HL-60/S4 (cell line): Measurements from ENCODE around the gene SLC8A1.

Experiments
- in situ Hi-C: fragments of 300-500 bp; cut with MboI; formaldehyde crosslinking; loops from 2 replicates; pipeline ENCODE4 v1.14.3; 2022; ENCODE audit warnings: low sequenced_read_pairs

SLC8A1 gene

DNA sequence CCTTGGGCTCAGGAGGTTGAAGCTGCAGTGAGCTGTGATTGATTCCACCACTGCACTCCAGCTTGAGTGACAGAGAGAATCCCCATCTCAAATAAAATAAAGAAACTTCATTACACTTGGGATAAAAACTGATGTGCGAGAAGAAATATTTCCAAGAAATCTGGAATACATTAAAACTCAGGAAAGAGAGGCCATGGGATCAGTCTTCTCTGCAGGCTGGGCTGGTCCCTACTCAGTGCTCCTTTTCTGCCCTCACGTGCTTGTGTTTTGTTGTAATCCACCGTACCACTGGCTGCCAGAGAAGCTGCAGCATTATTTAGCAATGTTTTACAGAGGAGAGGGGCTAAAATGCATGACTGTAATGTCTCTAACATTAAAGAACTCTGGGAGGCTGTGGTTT is 282.0 kb downstream of the SLC8A1 start:
- in situ Hi-C loops = no loop called here

- in situ Hi-C loops = no loop called here
Measured at GRCh38 chr2:40169430-40169829, 282.5 kb downstream of the SLC8A1 start.

DNA sequence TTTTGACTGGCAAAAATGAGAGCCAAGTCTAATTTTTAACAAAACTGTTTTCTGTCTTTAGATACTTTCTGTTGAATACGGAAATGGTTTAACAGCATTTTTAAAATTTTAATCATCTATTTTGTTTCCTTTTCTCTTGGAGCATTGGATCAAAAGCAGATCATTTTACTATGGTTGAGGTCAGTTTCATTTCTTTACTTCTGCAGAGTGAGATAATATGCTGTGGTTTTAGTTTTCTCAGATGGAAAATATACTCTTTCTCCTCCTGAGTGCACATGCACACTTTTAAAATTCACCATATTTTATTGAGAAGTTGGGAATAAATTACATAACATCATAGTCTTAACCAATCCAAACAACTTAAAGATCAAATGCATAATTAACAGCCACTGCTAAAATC is 283.3 kb downstream of the SLC8A1 start:
- in situ Hi-C loops = no loop called here

GRCh38 chr2:40168032-40168431 is 283.9 kb downstream of the SLC8A1 start:
- in situ Hi-C loops = no loop called here

DNA sequence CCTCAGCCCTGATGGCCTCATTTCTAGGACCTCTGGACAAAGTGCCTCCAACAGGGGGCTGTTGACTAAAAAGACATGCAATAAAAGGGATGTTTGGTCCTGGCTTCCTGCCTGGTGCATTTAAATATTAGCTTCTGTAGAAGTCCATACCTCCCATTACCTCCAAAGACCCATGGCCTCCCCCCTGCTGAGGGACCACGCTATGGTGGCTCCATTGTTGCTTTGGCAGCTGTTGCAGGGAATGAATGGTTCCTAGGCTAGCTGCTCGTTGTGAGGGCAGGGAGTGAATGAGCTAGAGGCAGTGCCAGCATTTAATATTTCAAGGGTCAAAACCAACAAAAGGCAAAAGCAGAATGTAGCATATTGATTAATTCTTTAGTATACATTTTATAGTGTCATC is 285.9 kb downstream of the SLC8A1 start:
- in situ Hi-C loops = no loop called here

DNA sequence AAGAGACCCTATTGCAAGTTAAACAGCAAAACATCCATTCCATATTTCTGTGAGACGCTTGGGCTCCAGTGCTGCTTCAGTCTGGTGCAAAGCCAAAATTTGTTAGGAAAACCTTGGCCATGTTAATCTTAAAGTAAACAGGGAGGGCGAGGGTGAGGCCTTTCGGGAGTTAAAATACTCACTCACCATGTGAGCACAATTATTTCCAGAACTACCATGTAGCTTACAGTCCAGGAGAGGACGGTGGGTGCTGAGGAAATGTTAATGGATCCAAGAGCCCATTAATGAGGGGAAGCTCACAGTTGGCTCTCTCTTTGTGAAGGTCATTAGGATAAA is 286.4 kb downstream of the SLC8A1 start:
- in situ Hi-C loops = no loop called here

GRCh38 chr2:40164736-40165508 is 287.0 kb downstream of the SLC8A1 start:
- in situ Hi-C loops = no loop called here

DNA sequence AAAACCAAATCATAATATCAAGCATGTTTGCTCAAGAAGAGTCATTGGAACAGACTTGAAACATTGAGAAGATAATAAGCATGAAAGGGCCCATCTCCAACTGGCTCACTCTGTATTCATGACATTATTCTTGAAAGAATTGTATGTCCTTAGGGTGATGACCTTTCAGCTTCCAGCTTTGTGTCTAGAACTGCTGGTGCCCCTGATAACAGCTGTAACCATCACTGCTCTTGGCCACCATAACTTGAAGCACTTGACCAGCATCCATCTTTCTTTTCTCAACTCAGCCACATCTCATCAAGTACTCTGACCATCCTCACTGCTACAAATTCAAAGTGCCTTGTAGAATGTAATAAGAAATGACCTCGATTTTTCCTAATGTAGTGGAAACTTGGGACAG is 289.9 kb downstream of the SLC8A1 start:
- in situ Hi-C loops = no loop called here

- in situ Hi-C loops = no loop called here
Measured at GRCh38 chr2:40160751-40161218, 291.1 kb downstream of the SLC8A1 start.

- in situ Hi-C loops = no loop called here
Measured at GRCh38 chr2:40159333-40159732, 292.6 kb downstream of the SLC8A1 start.

- in situ Hi-C loops = no loop called here
Measured at GRCh38 chr2:40158781-40159180, 293.1 kb downstream of the SLC8A1 start.

GRCh38 chr2:40155728-40156127 is 296.2 kb downstream of the SLC8A1 start:
- in situ Hi-C loops = no loop called here

DNA sequence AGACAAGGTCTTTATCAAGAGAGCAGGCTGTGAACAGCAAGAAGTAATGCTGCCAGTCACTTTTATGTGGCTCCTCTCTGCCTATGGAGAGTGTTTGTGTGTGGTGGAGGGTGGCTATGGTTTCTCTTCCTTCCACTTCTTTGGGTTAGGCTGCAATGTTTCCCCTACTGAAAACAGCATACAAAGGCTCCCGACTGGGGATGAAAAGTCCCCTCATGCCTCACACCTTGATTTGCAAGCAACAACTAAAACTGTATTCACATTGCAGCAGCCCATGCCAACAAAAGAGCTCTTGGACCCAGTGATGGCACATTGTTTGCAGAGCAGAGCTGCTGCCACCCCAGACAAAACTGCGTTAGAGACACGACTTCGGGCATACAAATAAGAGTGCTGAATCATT is 301.6 kb downstream of the SLC8A1 start:
- in situ Hi-C loops = no loop called here

DNA sequence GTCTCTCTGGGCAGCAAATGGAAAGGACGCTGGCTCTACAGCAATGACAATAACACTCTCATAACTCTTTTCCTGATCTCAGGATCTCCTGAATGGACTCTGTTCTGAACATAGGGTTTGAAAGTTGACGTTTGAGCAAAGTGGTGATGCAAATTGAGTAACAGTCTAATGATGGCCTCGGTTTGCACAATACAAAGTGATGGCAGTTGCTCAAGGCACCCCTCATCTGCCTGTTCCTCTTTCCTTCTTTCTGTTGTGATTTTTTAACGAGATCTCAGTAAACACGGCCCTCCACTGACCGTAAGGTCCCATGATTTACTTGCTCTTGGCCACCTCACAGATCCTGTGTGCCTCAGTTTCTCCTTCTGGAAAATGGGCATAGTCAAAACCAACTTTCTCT is 303.6 kb downstream of the SLC8A1 start:
- in situ Hi-C loops = no loop called here

DNA sequence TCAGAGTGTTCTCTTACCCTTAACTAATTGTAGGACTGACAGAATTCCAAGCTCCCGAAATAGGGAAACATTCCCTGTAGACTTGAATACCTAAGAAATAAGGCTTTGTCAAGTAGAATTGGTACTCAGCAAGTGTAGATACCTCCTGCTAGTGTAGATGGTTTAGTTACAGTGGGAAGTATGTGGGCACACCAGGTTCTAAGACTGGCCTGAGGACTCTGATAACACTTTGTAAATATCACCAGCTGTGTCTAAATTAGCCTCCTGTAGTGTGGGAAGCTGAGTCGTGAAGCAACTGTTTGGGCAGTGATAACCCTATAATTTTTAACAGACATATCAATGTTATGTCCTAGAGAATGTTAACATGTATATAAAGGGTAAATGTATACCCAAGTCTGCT is 304.5 kb downstream of the SLC8A1 start:
- in situ Hi-C loops = no loop called here

- in situ Hi-C loops = no loop called here
Measured at GRCh38 chr2:40144022-40144421, 307.9 kb downstream of the SLC8A1 start.

GRCh38 chr2:40138314-40138713 is 313.6 kb downstream of the SLC8A1 start:
- in situ Hi-C loops = no loop called here

DNA sequence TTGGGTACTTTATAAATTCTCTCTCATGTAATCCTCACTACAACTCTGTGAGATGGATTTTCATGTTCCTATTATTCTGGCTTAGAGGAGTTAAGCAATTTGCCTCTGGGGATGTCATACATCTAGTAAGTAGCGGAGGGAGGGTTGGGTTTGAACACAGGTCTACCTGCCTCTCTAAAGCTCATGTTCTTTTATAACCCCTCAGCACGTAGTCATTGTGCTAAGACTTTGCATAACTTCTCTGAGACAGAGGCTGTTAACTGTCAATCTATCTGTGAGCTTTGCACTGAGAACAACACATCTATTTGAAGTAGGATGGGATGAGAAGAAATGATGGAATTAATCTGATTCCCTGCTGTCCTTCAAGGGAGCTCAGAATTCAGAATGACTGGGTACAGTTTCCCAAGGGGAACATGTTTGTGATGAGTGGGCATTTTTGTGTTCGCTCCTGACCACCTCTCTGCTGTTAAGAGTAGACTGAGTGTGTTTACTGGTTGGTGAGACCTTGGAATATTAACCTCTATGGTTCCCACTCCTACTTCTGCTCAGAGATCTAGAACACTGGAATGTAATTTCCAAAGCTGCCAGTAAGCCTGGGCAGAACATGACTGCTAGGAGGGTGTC is 320.7 kb downstream of the SLC8A1 start:
- in situ Hi-C loops = no loop called here

GRCh38 chr2:40130251-40130994 is 321.5 kb downstream of the SLC8A1 start:
- in situ Hi-C loops = no loop called here

DNA sequence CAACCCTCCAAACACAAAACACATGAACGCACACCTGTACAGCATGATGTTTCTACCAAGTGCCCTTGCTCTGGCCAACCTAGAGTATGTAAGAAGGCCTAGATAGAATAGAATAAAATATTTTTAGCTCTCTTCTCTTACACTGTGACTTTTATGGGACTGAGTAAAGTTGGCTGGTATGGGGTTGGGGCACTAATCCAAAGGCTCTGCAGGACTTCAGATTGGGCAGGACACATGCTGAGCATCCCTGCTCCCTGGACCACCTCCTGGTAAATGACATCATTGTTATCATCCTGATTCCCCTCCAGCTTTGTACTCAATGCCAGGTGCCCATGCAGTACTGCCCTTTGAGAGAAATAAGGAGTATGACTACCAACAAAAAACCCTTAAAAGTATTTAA is 322.2 kb downstream of the SLC8A1 start:
- in situ Hi-C loops = no loop called here

- in situ Hi-C loops = no loop called here
Measured at GRCh38 chr2:40128796-40129195, 323.1 kb downstream of the SLC8A1 start.
